KMS-11 (cell line): Measurements from ENCODE around the gene ADGRB2.

Experiments
- H2AFZ ChIP-seq: fragments of 200-600 bp; sonication (generic); 2 replicates; pipeline ENCODE4 v1.6.1; 2016; ENCODE audit warnings: antibody characterized with exemption, mixed run types, low read depth
- H3K27ac ChIP-seq: fragments of 200-600 bp; sonication (generic); 2 replicates; pipeline ENCODE4 v1.6.1; 2016; ENCODE audit warnings: mild to moderate bottlenecking, mixed run types
- H3K27me3 ChIP-seq: fragments of 200-600 bp; sonication (generic); 2 replicates; pipeline ENCODE4 v1.6.1; 2017; ENCODE audit warnings: mild to moderate bottlenecking, low read depth, mixed run types, moderate library complexity; ENCODE audit not compliant: insufficient read depth
- H3K36me3 ChIP-seq: fragments of 200-600 bp; sonication (generic); 2 replicates; pipeline ENCODE4 v1.6.1; 2017; ENCODE audit warnings: mild to moderate bottlenecking, mixed run types; ENCODE audit not compliant: insufficient read depth
- H3K4me1 ChIP-seq: fragments of 200-600 bp; sonication (generic); 2 replicates; pipeline ENCODE4 v1.6.1; 2016; ENCODE audit warnings: mild to moderate bottlenecking, low read depth, mixed run types; ENCODE audit not compliant: poor library complexity, severe bottlenecking
- H3K4me2 ChIP-seq: fragments of 200-600 bp; sonication (generic); 2 replicates; pipeline ENCODE4 v1.7.0; 2016; ENCODE audit warnings: mild to moderate bottlenecking, mixed run types
- H3K4me3 ChIP-seq: fragments of 200-600 bp; sonication (generic); IDR thresholded peaks from 2 replicates; pipeline ENCODE4 v1.6.1; 2017; ENCODE audit warnings: low read depth, low read length, mixed read lengths; ENCODE audit not compliant: insufficient read depth
- H3K79me2 ChIP-seq: fragments of 200-600 bp; sonication (generic); 2 replicates; pipeline ENCODE4 v1.6.1; 2016; ENCODE audit warnings: low read depth, mixed run types; ENCODE audit not compliant: insufficient read depth
- H3K9ac ChIP-seq: fragments of 200-600 bp; sonication (generic); 2 replicates; pipeline ENCODE4 v1.6.1; 2016; ENCODE audit warnings: mild to moderate bottlenecking, mixed run types
- H4K20me1 ChIP-seq: fragments of 200-600 bp; sonication (generic); 2 replicates; pipeline ENCODE4 v1.6.1; 2016; ENCODE audit warnings: mild to moderate bottlenecking, mixed run types; ENCODE audit not compliant: insufficient read depth
- TF ChIP-seq, protein P1 (sequence below): fragments of 200-600 bp; sonication (generic); conservative IDR thresholded peaks from 2 replicates; pipeline ENCODE4 v1.6.1; 2017; ENCODE audit warnings: low read depth, mild to moderate bottlenecking, antibody characterized with exemption, low read length, moderate library complexity, mixed read lengths

ADGRB2 gene

DNA sequence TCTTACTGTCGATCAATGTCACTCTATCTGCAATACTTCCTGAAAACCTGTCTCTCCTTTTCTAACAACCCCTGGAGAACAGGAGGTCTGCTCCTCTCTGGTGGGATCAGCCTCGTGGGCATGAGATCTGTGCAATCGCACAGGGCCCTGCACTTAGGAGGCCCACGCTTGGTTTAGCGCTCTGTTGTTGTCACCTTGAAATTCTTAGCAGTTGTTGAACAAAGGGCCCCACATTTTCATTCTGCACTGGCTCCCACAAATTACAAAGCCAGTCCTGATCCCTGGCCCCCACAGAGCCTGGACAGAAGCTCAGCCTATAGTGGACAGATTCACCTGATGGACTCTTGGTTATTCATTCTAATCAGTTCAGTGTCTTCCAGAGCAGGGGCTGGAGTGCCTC lies 33.1 kb upstream of the ADGRB2 start:
- Histone ChIP-seq H3K36me3 (no peaks in the 10 kb centered on the region), H4K20me1 (no peaks in the 10 kb centered on the region), H3K27ac (no peak overlapping the region), H3K4me2 (no peak overlapping the region), H3K9ac (no peak overlapping the region), H3K4me3 (no peak overlapping the region), H3K27me3 (peaks cover 27% of the 10 kb centered on the region), H3K4me1 (no peaks in the 10 kb centered on the region), H2AFZ (no peak overlapping the region), H3K79me2 (no peaks in the 10 kb centered on the region)
- TF ChIP-seq, protein P1, sequence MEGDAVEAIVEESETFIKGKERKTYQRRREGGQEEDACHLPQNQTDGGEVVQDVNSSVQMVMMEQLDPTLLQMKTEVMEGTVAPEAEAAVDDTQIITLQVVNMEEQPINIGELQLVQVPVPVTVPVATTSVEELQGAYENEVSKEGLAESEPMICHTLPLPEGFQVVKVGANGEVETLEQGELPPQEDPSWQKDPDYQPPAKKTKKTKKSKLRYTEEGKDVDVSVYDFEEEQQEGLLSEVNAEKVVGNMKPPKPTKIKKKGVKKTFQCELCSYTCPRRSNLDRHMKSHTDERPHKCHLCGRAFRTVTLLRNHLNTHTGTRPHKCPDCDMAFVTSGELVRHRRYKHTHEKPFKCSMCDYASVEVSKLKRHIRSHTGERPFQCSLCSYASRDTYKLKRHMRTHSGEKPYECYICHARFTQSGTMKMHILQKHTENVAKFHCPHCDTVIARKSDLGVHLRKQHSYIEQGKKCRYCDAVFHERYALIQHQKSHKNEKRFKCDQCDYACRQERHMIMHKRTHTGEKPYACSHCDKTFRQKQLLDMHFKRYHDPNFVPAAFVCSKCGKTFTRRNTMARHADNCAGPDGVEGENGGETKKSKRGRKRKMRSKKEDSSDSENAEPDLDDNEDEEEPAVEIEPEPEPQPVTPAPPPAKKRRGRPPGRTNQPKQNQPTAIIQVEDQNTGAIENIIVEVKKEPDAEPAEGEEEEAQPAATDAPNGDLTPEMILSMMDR = no peak

DNA sequence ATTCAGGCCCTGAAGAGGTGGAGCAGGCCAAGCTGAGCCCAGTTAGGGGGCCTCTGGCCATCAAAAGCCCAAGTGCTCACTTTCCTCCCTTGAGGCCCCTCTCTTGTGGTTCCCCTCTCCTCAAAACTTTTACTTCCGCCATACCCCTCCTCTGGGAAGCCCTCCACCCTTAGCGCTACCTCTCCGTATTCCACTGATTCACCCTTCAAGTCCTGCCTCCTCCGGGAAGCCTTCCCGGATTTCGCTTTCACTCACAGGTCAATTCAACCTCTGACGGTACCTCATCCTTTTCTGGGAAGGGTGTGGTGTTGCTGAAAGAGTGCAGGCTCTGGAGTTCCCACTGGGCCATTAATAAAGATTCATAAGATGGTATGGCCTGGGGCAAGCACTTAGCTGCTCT lies 32.6 kb upstream of the ADGRB2 start:
- TF ChIP-seq, protein P1 = no peak
- H4K20me1 ChIP-seq = no peaks in the 10 kb centered on the region
- H3K27ac ChIP-seq = no peak overlapping the region
- H3K4me3 ChIP-seq = no peak overlapping the region
- H3K4me1 ChIP-seq = no peaks in the 10 kb centered on the region
- no peak overlapping the region for H3K4me2 ChIP-seq
- no peak overlapping the region for H2AFZ ChIP-seq
- H3K27me3 ChIP-seq = peaks cover 27% of the 10 kb centered on the region
- H3K36me3 ChIP-seq = no peaks in the 10 kb centered on the region
- no peaks in the 10 kb centered on the region for H3K79me2 ChIP-seq
- no peak overlapping the region for H3K9ac ChIP-seq

DNA sequence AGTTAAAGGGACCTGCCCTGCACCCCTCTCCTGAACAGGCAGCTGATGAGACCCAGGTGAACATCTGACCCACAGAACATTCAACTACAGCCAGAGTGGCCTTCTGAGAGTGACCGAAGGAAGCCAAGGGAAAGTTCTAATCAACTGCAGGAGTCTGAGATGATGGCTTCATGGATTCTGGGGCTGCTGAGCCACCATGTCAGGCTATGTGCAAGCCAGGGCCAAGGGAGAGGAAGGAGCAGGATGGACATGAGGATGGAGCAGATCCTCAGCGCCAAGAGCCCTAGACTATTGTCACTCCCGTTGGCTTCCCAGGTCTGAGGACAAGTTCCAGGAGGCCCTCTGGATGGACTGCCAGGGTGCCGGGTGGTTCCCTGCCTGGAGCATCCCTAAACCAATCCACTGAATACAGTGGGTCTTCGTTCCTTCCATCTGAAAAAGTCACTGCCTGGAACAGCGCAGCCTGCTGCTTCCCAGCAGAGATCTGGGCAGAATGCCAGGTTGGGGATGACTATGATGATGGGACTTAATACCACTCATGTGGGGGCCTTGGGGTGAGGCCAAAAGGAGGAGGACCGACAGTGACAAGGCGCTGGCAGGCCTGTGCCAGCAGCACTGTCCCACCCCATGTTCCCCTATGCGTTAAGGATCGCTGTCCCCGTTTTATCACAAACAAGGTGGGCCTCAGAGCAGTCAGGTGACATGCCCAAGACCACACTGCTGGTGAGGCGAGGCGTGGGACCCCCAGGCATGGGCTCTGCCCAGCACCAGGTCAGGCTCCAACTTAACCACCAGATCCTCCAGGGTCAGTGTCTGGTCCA lies 31.9 kb upstream of the ADGRB2 start:
- H3K4me3 ChIP-seq = no peak overlapping the region
- no peak overlapping the region for H3K4me2 ChIP-seq
- no peaks in the 10 kb centered on the region for H3K36me3 ChIP-seq
- no peak overlapping the region for H2AFZ ChIP-seq
- no peaks in the 10 kb centered on the region for H4K20me1 ChIP-seq
- H3K9ac ChIP-seq = no peak overlapping the region
- no peak overlapping the region for H3K27ac ChIP-seq
- peaks cover 27% of the 10 kb centered on the region for H3K27me3 ChIP-seq
- TF ChIP-seq, protein P1 = no peak
- no peaks in the 10 kb centered on the region for H3K4me1 ChIP-seq
- no peaks in the 10 kb centered on the region for H3K79me2 ChIP-seq

DNA sequence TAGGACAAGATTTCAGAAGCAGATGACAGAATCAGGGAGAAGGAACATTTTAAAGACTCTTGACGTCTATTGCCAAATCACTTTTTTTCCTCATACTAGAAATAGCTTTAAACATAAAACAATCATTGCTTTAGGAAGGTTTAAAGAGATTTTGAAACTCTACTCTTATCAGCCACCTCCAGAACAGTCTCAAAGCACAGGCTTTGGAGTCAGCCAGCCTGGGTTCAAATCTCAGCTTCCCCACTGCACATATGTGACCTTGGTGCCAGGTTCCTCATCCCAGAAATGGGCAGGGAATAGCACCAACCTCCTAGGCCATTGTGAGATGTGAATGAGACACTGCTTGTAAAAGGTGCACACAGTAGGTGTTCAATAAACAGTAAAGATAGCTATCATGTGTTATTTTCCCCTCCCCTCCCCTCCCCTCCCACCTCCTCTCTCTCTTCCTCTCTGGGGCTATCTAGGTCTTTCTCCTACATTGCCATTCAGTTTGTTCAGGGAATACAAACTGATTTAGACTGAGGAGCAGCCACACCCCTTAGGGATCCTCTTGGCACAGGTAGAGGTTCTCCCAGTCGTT lies 31.0 kb upstream of the ADGRB2 start:
- Histone ChIP-seq H3K27me3 (peaks cover 27% of the 10 kb centered on the region), H3K4me1 (no peaks in the 10 kb centered on the region), H3K4me2 (no peak overlapping the region), H3K4me3 (no peak overlapping the region), H3K9ac (no peak overlapping the region), H3K27ac (no peak overlapping the region), H3K79me2 (no peaks in the 10 kb centered on the region), H4K20me1 (no peaks in the 10 kb centered on the region), H2AFZ (no peak overlapping the region), H3K36me3 (no peaks in the 10 kb centered on the region)
- TF ChIP-seq, protein P1 = no peak
